Naive thymus-derived CD8-positive, alpha-beta T cell (primary cell): ENCODE measurements around the gene WAS. TPM values are rescaled to one million over a fixed set of nuclear protein-coding genes. Genes with fewer than 3 reads are reported as not detected.
A peak's percentile ranks its signal among the peaks of the same experiment; 100 is the strongest.
"Not testable (repeated sequence)": the region's sequence is repeated elsewhere in the genome, so short reads cannot be mapped to it uniquely, and the experiment has no call there.

ENCODE experiments used
- ATAC-seq, 2 donors: fragments of 150-1000 bp; cut with Tn5 transposase in 1 of 2; sonication (Bioruptor Pico), chemical (Tn5 transposase) in 1 of 2; 1 replicate in 1 of 2; 2 replicates in 1 of 2; pipeline ENCODE4 v1.10.0; 2021; ENCODE audit warnings: mild to moderate bottlenecking in 2 of 2, moderate library complexity in 2 of 2
- POLR2A ChIA-PET: fragments of 350-600 bp; sonication (Branson Sonifier 250); formaldehyde crosslinking; loops from one replicate; lab custom pipeline; 2021; ENCODE audit warnings: antibody characterized with exemption; lab: Charles Lee
- DNase-seq, 10 donors: peaks; one replicate each; pipeline versions ENCODE4 v3.0.0 to v3.0.0-alpha.2; 2020 to 2022
- H3K27ac Mint-ChIP-seq, 10 donors: one replicate each; pipeline ENCODE4 v1.8.0; 2020 to 2022; ENCODE audit warnings: mild to moderate bottlenecking in 10 of 10, mixed read lengths in 10 of 10, moderate library complexity in 4 of 10, inconsistent platforms in 1 of 10
- H3K27me3 Mint-ChIP-seq, 5 donors: one replicate each; pipeline ENCODE4 v1.8.0; 2021 to 2022; ENCODE audit warnings: mixed read lengths in 5 of 5
- H3K36me3 Mint-ChIP-seq, 3 donors: one replicate each; pipeline ENCODE4 v1.8.0; 2020 to 2022; ENCODE audit warnings: mixed read lengths in 3 of 3, mild to moderate bottlenecking in 2 of 3, inconsistent platforms in 1 of 3
- H3K4me1 Mint-ChIP-seq, 4 donors: one replicate each; pipeline ENCODE4 v1.8.0; 2021 to 2022; ENCODE audit warnings: mixed read lengths in 4 of 4
- H3K4me3 Mint-ChIP-seq, 10 donors: one replicate each; pipeline ENCODE4 v1.8.0; 2020 to 2022; ENCODE audit warnings: mild to moderate bottlenecking in 10 of 10, mixed read lengths in 10 of 10, moderate library complexity in 6 of 10, inconsistent platforms in 1 of 10
- H3K9me3 Mint-ChIP-seq, 9 donors: one replicate each; pipeline ENCODE4 v1.8.0; 2020 to 2022; ENCODE audit warnings: mixed read lengths in 9 of 9, mild to moderate bottlenecking in 3 of 9, inconsistent platforms in 1 of 9, moderate library complexity in 1 of 9
- polyA plus RNA-seq, 3 donors: library from polyadenylated mRNA; unstranded; fragments of 300-500 nt; fragmentation: Illumina TruSeq; gene quantifications; one replicate each; pipeline ENCODE4 v1.2.3, GENCODE V29; 2021
- total RNA-seq, 8 experiments: library from RNA in 2 of 8; stranded (reverse) in 2 of 8; gene quantifications; one replicate each; pipeline ENCODE4 v1.2.3 and lab custom pipeline; 2021 to 2026

The WAS gene
- total RNA-seq = 10 to 100 TPM; 98.4 to 99.7 TPM
- polyA plus RNA-seq = 10 to 100 TPM; 13.9 to 25.1 (median 19.7) TPM
- total RNA-seq (lab: John Stamatoyannopoulos, UW) = 24.4 to 50.1 (median 36.9) reads per million in 6 experiments

- peak in 9 of 10 donors; percentile 22 to 66 (median 38) for DNase-seq
- Mint-ChIP-seq H3K9me3 (no peaks in the 10 kb centered on the region), H3K36me3 (peaks cover 4 to 34% (median 4%) of the 10 kb centered on the region in 3 donors), H3K4me3 (peak within 1 kb of the TSS; percentile 89 to 96 (median 94)), H3K27ac (peak within 1 kb of the TSS; percentile 92 to 97 (median 96)), H3K4me1 (peaks cover 28 to 67% (median 55%) of the 10 kb centered on the region in 4 donors), H3K27me3 (no peaks in the 10 kb centered on the region)
- ATAC-seq = peak; percentile 87 to 88
- POLR2A ChIA-PET = interaction anchor here (0.7 to 4.3 kb wide), 11 partner anchors 9 to 118 kb away, joined by 3 to 31 read pairs (median 4); partner anchors contain the start of genes HDAC6, RBM3 and SUV39H1
These were observed at the start of gene WAS for GRCh38 chrX:48683411-48683982. Gene WAS, plus strand, starts transcription at chrX:48683799. Its CDS starts 55 bp downstream, at chrX:48683854.

GRCh38 chrX:48636301-48636700 lies 47.3 kb upstream of the WAS start:
- no peaks in the 10 kb centered on the region for H3K9me3 Mint-ChIP-seq
- POLR2A ChIA-PET = no interaction called here
- peak overlapping the region in 2 of 10 donors; percentile 19 to 43 for H3K27ac Mint-ChIP-seq
- H3K27me3 Mint-ChIP-seq = no peaks in the 10 kb centered on the region
- H3K4me1 Mint-ChIP-seq = peaks cover 0 to 15% (median 3%) of the 10 kb centered on the region in 4 donors
- no peak overlapping the region for H3K4me3 Mint-ChIP-seq
- H3K36me3 Mint-ChIP-seq = no peaks in the 10 kb centered on the region
- ATAC-seq (no peak), DNase-seq (no peak)

- Mint-ChIP-seq H3K27ac (peak overlapping the region in 1 of 10 donors; percentile 25), H3K36me3 (no peaks in the 10 kb centered on the region)
These were observed 46.8 kb upstream of the WAS start for GRCh38 chrX:48636776-48637175.

GRCh38 chrX:48645669-48646068 lies 37.9 kb upstream of the WAS start:
- POLR2A ChIA-PET = no interaction called here
- ATAC-seq = no peak
- Mint-ChIP-seq H3K4me3 (no peak overlapping the region), H3K36me3 (no peaks in the 10 kb centered on the region), H3K27ac (no peak overlapping the region), H3K27me3 (no peaks in the 10 kb centered on the region), H3K4me1 (peaks cover 0 to 5% (median 2%) of the 10 kb centered on the region in 4 donors), H3K9me3 (no peaks in the 10 kb centered on the region)
- no peak for DNase-seq

More at GRCh38 chrX:48636776-48637175, 46.8 kb upstream of the WAS start:
- Mint-ChIP-seq H3K4me1 (peaks cover 0 to 11% (median 2%) of the 10 kb centered on the region in 4 donors), H3K9me3 (no peaks in the 10 kb centered on the region), H3K4me3 (no peak overlapping the region), H3K27me3 (no peaks in the 10 kb centered on the region)
- DNase-seq (no peak), ATAC-seq (no peak)
- POLR2A ChIA-PET = no interaction called here

GRCh38 chrX:48648336-48648751 lies 35.3 kb upstream of the WAS start:
- peak overlapping the region in 3 of 10 donors; percentile 52 to 78 (median 65) for H3K27ac Mint-ChIP-seq
- H3K4me1 Mint-ChIP-seq = peaks cover 2 to 15% (median 7%) of the 10 kb centered on the region in 4 donors
- H3K9me3 Mint-ChIP-seq = no peaks in the 10 kb centered on the region
- POLR2A ChIA-PET = interaction anchor here (0.6 to 1.5 kb wide), 7 partner anchors 35 to 296 kb away, joined by 3 to 4 read pairs (median 3); partner anchors contain the start of genes HDAC6, SLC35A2 and WAS
- H3K27me3 Mint-ChIP-seq = no peaks in the 10 kb centered on the region
- H3K36me3 Mint-ChIP-seq = no peaks in the 10 kb centered on the region
- ATAC-seq (peak; percentile 67 to 74), DNase-seq (peak in 9 of 10 donors; percentile 2 to 70 (median 30))
- H3K4me3 Mint-ChIP-seq = no peak overlapping the region

- H3K4me1 Mint-ChIP-seq = peaks cover 2 to 15% (median 8%) of the 10 kb centered on the region in 4 donors
- peak overlapping the region in 1 of 10 donors; percentile 23 for H3K27ac Mint-ChIP-seq
- no peak for DNase-seq
- POLR2A ChIA-PET = interaction anchor here (0.7 to 1.4 kb wide), 3 partner anchors 152 to 300 kb away, joined by 4 read pairs; partner anchors contain the start of gene HDAC6
- H3K9me3 Mint-ChIP-seq = no peaks in the 10 kb centered on the region
- H3K4me3 Mint-ChIP-seq = no peak overlapping the region
- ATAC-seq = no peak
- no peaks in the 10 kb centered on the region for H3K27me3 Mint-ChIP-seq
- H3K36me3 Mint-ChIP-seq = no peaks in the 10 kb centered on the region
These were observed 34.5 kb upstream of the WAS start for GRCh38 chrX:48649102-48649501.

- peaks cover 2 to 15% (median 8%) of the 10 kb centered on the region in 4 donors for H3K4me1 Mint-ChIP-seq
- H3K36me3 Mint-ChIP-seq, H3K9me3 Mint-ChIP-seq, H3K27me3 Mint-ChIP-seq: not testable (repeated sequence)
- H3K4me3 Mint-ChIP-seq = peak overlapping the region in 4 of 10 donors; percentile 1 to 39 (median 12)
- peak overlapping the region in 6 of 10 donors; percentile 21 to 85 (median 58) for H3K27ac Mint-ChIP-seq
- DNase-seq (peak in 2 of 10 donors; percentile 5 to 18), ATAC-seq (peak in 1 of 2 donors; percentile 35)
- POLR2A ChIA-PET = interaction anchor here (0.6 to 1.4 kb wide), 2 partner anchors 24 to 130 kb away, joined by 3 to 5 read pairs; no protein-coding TSS in a partner anchor
These were observed 31.5 kb upstream of the WAS start for GRCh38 chrX:48652055-48652579.

- not testable (repeated sequence) for H3K9me3 Mint-ChIP-seq, DNase-seq, ATAC-seq, H3K4me3 Mint-ChIP-seq, H3K36me3 Mint-ChIP-seq, H3K27me3 Mint-ChIP-seq
- POLR2A ChIA-PET = interaction anchor here (1.1 kb wide), 1 partner anchor 84 kb away, joined by 3 read pairs; no protein-coding TSS in a partner anchor
- H3K4me1 Mint-ChIP-seq = peaks cover 0 to 12% (median 5%) of the 10 kb centered on the region in 4 donors
- H3K27ac Mint-ChIP-seq = peak overlapping the region in 2 of 10 donors; percentile 69 to 75
These were observed 28.9 kb upstream of the WAS start for GRCh38 chrX:48654746-48655145.

GRCh38 chrX:48659686-48660085 lies 23.9 kb upstream of the WAS start:
- H3K9me3 Mint-ChIP-seq, H3K27me3 Mint-ChIP-seq, ATAC-seq, H3K36me3 Mint-ChIP-seq, H3K4me1 Mint-ChIP-seq, DNase-seq, H3K4me3 Mint-ChIP-seq, POLR2A ChIA-PET, H3K27ac Mint-ChIP-seq: not testable (repeated sequence)

GRCh38 chrX:48663241-48663640 lies 20.4 kb upstream of the WAS start:
- ATAC-seq (no peak), DNase-seq (no peak)
- no peaks in the 10 kb centered on the region for H3K27me3 Mint-ChIP-seq
- POLR2A ChIA-PET = no interaction called here
- H3K36me3 Mint-ChIP-seq = no peaks in the 10 kb centered on the region
- no peak overlapping the region for H3K4me3 Mint-ChIP-seq
- H3K9me3 Mint-ChIP-seq = peaks cover 0 to 1% (median 0%) of the 10 kb centered on the region in 9 donors
- no peak overlapping the region for H3K27ac Mint-ChIP-seq
- peaks cover 0 to 7% (median 2%) of the 10 kb centered on the region in 4 donors for H3K4me1 Mint-ChIP-seq

GRCh38 chrX:48664156-48664555 lies 19.4 kb upstream of the WAS start:
- H3K27me3 Mint-ChIP-seq = no peaks in the 10 kb centered on the region
- H3K36me3 Mint-ChIP-seq = no peaks in the 10 kb centered on the region
- no peak overlapping the region for H3K4me3 Mint-ChIP-seq
- POLR2A ChIA-PET = no interaction called here
- DNase-seq = no peak
- peaks cover 0 to 7% (median 2%) of the 10 kb centered on the region in 4 donors for H3K4me1 Mint-ChIP-seq
- ATAC-seq = no peak
- H3K9me3 Mint-ChIP-seq = peaks cover 0 to 1% (median 0%) of the 10 kb centered on the region in 9 donors
- no peak overlapping the region for H3K27ac Mint-ChIP-seq

GRCh38 chrX:48665991-48666390 lies 17.6 kb upstream of the WAS start:
- ATAC-seq (no peak), DNase-seq (no peak)
- no peak overlapping the region for H3K4me3 Mint-ChIP-seq
- no peaks in the 10 kb centered on the region for H3K27me3 Mint-ChIP-seq
- no peaks in the 10 kb centered on the region for H3K9me3 Mint-ChIP-seq
- no peak overlapping the region for H3K27ac Mint-ChIP-seq
- POLR2A ChIA-PET = interaction anchor here (0.5 kb wide), 1 partner anchor 270 kb away, joined by 4 read pairs; no protein-coding TSS in a partner anchor
- H3K36me3 Mint-ChIP-seq = no peaks in the 10 kb centered on the region
- peaks cover 0 to 3% (median 1%) of the 10 kb centered on the region in 4 donors for H3K4me1 Mint-ChIP-seq

- Mint-ChIP-seq H3K36me3 (no peaks in the 10 kb centered on the region), H3K4me1 (no peaks in the 10 kb centered on the region), H3K9me3 (no peaks in the 10 kb centered on the region), H3K27ac (no peak overlapping the region), H3K4me3 (no peak overlapping the region), H3K27me3 (no peaks in the 10 kb centered on the region)
- DNase-seq (no peak), ATAC-seq (no peak)
- POLR2A ChIA-PET = interaction anchor here (0.5 kb wide), 1 partner anchor 269 kb away, joined by 4 read pairs; no protein-coding TSS in a partner anchor
These were observed 16.9 kb upstream of the WAS start for GRCh38 chrX:48666649-48667048.
